ENCODE measurements around the gene EXOC3L2.

EXOC3L2 gene

GRCh38 chr19:45258862-45259261 is 13.7 kb upstream of the EXOC3L2 start:
- H3K9me2 ChIP-seq (replicated peaks; ENCODE audit: insufficient read depth, low read length), result no peaks in the 10 kb centered on the region
- no peak for DNase-seq
- H3K4me1 ChIP-seq (ENCODE audit: low read length), result no peaks in the 10 kb centered on the region
- H3K27ac ChIP-seq (ENCODE audit: low read length), result no peak overlapping the region
- no peaks in the 10 kb centered on the region for H4K20me1 ChIP-seq (ENCODE audit: insufficient read depth, low read length)
- H3K9ac ChIP-seq (ENCODE audit: low read length), result no peak overlapping the region
- no peak overlapping the region for H3K4me2 ChIP-seq (ENCODE audit: low read depth, low read length)
- H3K27me3 ChIP-seq (replicated peaks; ENCODE audit: insufficient read depth, low read length), result no peaks in the 10 kb centered on the region
- H2AFZ ChIP-seq (ENCODE audit: low read length), result no peak overlapping the region
- H3K36me3 ChIP-seq (replicated peaks; ENCODE audit: insufficient read depth, low read length), result no peaks in the 10 kb centered on the region
- no peaks in the 10 kb centered on the region for H3K79me2 ChIP-seq (ENCODE audit: low read length)
- TF ChIP-seq CTCF (IDR thresholded peaks at IDR 0.05; ENCODE audit: low read length) (no peak), EZH2 (optimal IDR thresholded peaks at IDR 0.05; ENCODE audit: low read depth, low read length) (no peak), EZH2phosphoT487 (IDR thresholded peaks at IDR 0.05; ENCODE audit: low read length) (no peak)
- no peak overlapping the region for H3K4me3 ChIP-seq (ENCODE audit: low read length)
- H3F3A ChIP-seq (ENCODE audit: insufficient read depth, low read length), result no peaks in the 10 kb centered on the region
- H3K9me3 ChIP-seq (replicated peaks; ENCODE audit: insufficient read depth, low read length), result no peaks in the 10 kb centered on the region

- Histone ChIP-seq H3K79me2 (ENCODE audit: low read length) (peaks cover 6% of the 10 kb centered on the region; the same call in 1 of the 2 replicates), H3K4me2 (ENCODE audit: low read depth, low read length) (no peak overlapping the region), H3K27ac (ENCODE audit: low read length) (no peak overlapping the region)
Observed at GRCh38 chr19:45256836-45257235, 11.6 kb upstream of the EXOC3L2 start.

GRCh38 chr19:45255611-45256157 is 10.5 kb upstream of the EXOC3L2 start:
- DNase-seq, result no peak
- H3K9me3 ChIP-seq (replicated peaks; ENCODE audit: insufficient read depth, low read length), result no peaks in the 10 kb centered on the region
- no peaks in the 10 kb centered on the region for H3K36me3 ChIP-seq (replicated peaks; ENCODE audit: insufficient read depth, low read length)
- no peak overlapping the region for H3K4me3 ChIP-seq (ENCODE audit: low read length)
- H4K20me1 ChIP-seq (ENCODE audit: insufficient read depth, low read length), result no peaks in the 10 kb centered on the region
- H3K79me2 ChIP-seq (ENCODE audit: low read length), result peaks cover 9% of the 10 kb centered on the region; the same call in 1 of the 2 replicates
- H3F3A ChIP-seq (ENCODE audit: insufficient read depth, low read length), result no peaks in the 10 kb centered on the region
- no peak for TF ChIP-seq CTCF (IDR thresholded peaks at IDR 0.05; ENCODE audit: low read length)
- H3K27me3 ChIP-seq (replicated peaks; ENCODE audit: insufficient read depth, low read length), result no peaks in the 10 kb centered on the region
- no peaks in the 10 kb centered on the region for H3K9me2 ChIP-seq (replicated peaks; ENCODE audit: insufficient read depth, low read length)
- no peak overlapping the region for H2AFZ ChIP-seq (ENCODE audit: low read length)
- no peak overlapping the region for H3K4me2 ChIP-seq (ENCODE audit: low read depth, low read length)
- no peak overlapping the region for H3K27ac ChIP-seq (ENCODE audit: low read length)
- H3K4me1 ChIP-seq (ENCODE audit: low read length), result peaks cover 5% of the 10 kb centered on the region; the same call in 1 of the 2 replicates
- no peak overlapping the region for H3K9ac ChIP-seq (ENCODE audit: low read length)

More at GRCh38 chr19:45256836-45257235, 11.6 kb upstream of the EXOC3L2 start:
- Histone ChIP-seq H3K27me3 (replicated peaks; ENCODE audit: insufficient read depth, low read length) (no peaks in the 10 kb centered on the region), H2AFZ (ENCODE audit: low read length) (no peak overlapping the region), H3K9ac (ENCODE audit: low read length) (no peak overlapping the region), H3K36me3 (replicated peaks; ENCODE audit: insufficient read depth, low read length) (no peaks in the 10 kb centered on the region), H4K20me1 (ENCODE audit: insufficient read depth, low read length) (no peaks in the 10 kb centered on the region), H3K4me1 (ENCODE audit: low read length) (peaks cover 5% of the 10 kb centered on the region; the same call in 1 of the 2 replicates), H3K9me2 (replicated peaks; ENCODE audit: insufficient read depth, low read length) (no peaks in the 10 kb centered on the region), H3F3A (ENCODE audit: insufficient read depth, low read length) (no peaks in the 10 kb centered on the region), H3K4me3 (ENCODE audit: low read length) (no peak overlapping the region), H3K9me3 (replicated peaks; ENCODE audit: insufficient read depth, low read length) (no peaks in the 10 kb centered on the region)
- TF ChIP-seq CTCF (IDR thresholded peaks at IDR 0.05; ENCODE audit: low read length) (no peak), EZH2 (optimal IDR thresholded peaks at IDR 0.05; ENCODE audit: low read depth, low read length) (no peak), EZH2phosphoT487 (IDR thresholded peaks at IDR 0.05; ENCODE audit: low read length) (no peak)
- no peak for DNase-seq
